Measurements from ENCODE around the gene MYO5B.
"Not testable (repeated sequence)": the region's sequence is repeated elsewhere in the genome, so short reads cannot be mapped to it uniquely, and the experiment has no call there.

MYO5B gene

GRCh38 chr18:50096766-50097435 lies 98.0 kb downstream of the MYO5B start:
- no peak for DNase-seq

GRCh38 chr18:50094786-50095185 lies 100.2 kb downstream of the MYO5B start:
- DNase-seq, result not testable (repeated sequence)

- no peak for DNase-seq
Measured at GRCh38 chr18:50094221-50094773, 100.7 kb downstream of the MYO5B start.

GRCh38 chr18:50093366-50094064 lies 101.4 kb downstream of the MYO5B start:
- no peak for DNase-seq

- no peak for DNase-seq
Measured at GRCh38 chr18:50092245-50092805, 102.6 kb downstream of the MYO5B start.

- DNase-seq, result no peak
Measured at GRCh38 chr18:50091509-50092244, 103.3 kb downstream of the MYO5B start.

GRCh38 chr18:50090370-50091312 lies 104.3 kb downstream of the MYO5B start:
- no peak for DNase-seq

GRCh38 chr18:50089702-50090101 lies 105.2 kb downstream of the MYO5B start:
- DNase-seq, result no peak

- no peak for DNase-seq
Measured at GRCh38 chr18:50083708-50084107, 111.2 kb downstream of the MYO5B start.

GRCh38 chr18:50080932-50081560 lies 113.9 kb downstream of the MYO5B start:
- DNase-seq, result no peak

GRCh38 chr18:50080316-50080715 lies 114.6 kb downstream of the MYO5B start:
- no peak for DNase-seq

- no peak for DNase-seq
Measured at GRCh38 chr18:50079571-50080295, 115.2 kb downstream of the MYO5B start.

- DNase-seq, result no peak
Measured at GRCh38 chr18:50076277-50076676, 118.7 kb downstream of the MYO5B start.

GRCh38 chr18:50075772-50076171 lies 119.2 kb downstream of the MYO5B start:
- DNase-seq, result no peak

GRCh38 chr18:50074404-50074803 lies 120.5 kb downstream of the MYO5B start:
- no peak for DNase-seq

- DNase-seq, result no peak
Measured at GRCh38 chr18:50073319-50073718, 121.6 kb downstream of the MYO5B start.

- no peak for DNase-seq
Measured at GRCh38 chr18:50072146-50072545, 122.8 kb downstream of the MYO5B start.

- no peak for DNase-seq
Measured at GRCh38 chr18:50071397-50071796, 123.5 kb downstream of the MYO5B start.

- DNase-seq, result no peak
Measured at GRCh38 chr18:50069422-50069821, 125.5 kb downstream of the MYO5B start.

- DNase-seq, result no peak
Measured at GRCh38 chr18:50065527-50065926, 129.4 kb downstream of the MYO5B start.

GRCh38 chr18:50065039-50065438 lies 129.9 kb downstream of the MYO5B start:
- DNase-seq, result no peak
